CD8-positive, alpha-beta memory T cell (primary cell): ENCODE results near the gene TBC1D10A. TPM values are rescaled to one million over a fixed set of nuclear protein-coding genes. Genes with fewer than 3 reads are reported as not detected.

Experiments used
- CTCF ChIA-PET: fragments of 350-600 bp; sonication (Branson Sonifier 250); formaldehyde crosslinking; loops from one replicate; lab custom pipeline; 2021; ENCODE audit warnings: antibody characterized with exemption; lab: Charles Lee
- POLR2A ChIA-PET: fragments of 350-600 bp; sonication (Branson Sonifier 250); formaldehyde crosslinking; loops from one replicate; lab custom pipeline; 2021; ENCODE audit warnings: antibody characterized with exemption; lab: Charles Lee
- DNase-seq, 5 donors: peaks; one replicate each; pipeline versions ENCODE4 v3.0.0 to v3.0.0-alpha.2; 2020 to 2022; ENCODE audit warnings: mixed read lengths in 1 of 5
- H3K27ac ChIP-seq: one replicate; pipeline ENCODE4 v1.7.0; 2013; ENCODE audit warnings: low read depth, mild to moderate bottlenecking, low read length, moderate library complexity
- H3K27me3 ChIP-seq: 2 replicates; pipeline ENCODE4 v1.7.0; 2013; ENCODE audit warnings: low read length, mild to moderate bottlenecking; ENCODE audit not compliant: insufficient read depth, poor library complexity, severe bottlenecking
- H3K36me3 ChIP-seq: 2 replicates; pipeline ENCODE4 v1.7.0; 2013; ENCODE audit warnings: mild to moderate bottlenecking, low read length, moderate library complexity; ENCODE audit not compliant: insufficient read depth
- H3K4me1 ChIP-seq: 2 replicates; pipeline ENCODE4 v1.7.0; 2013; ENCODE audit warnings: mild to moderate bottlenecking, low read length, moderate library complexity; ENCODE audit not compliant: insufficient read depth
- H3K4me3 ChIP-seq: 2 replicates; pipeline ENCODE4 v1.7.0; 2013; ENCODE audit warnings: mild to moderate bottlenecking, low read length
- H3K9me3 ChIP-seq: 2 replicates; pipeline ENCODE4 v1.7.0; 2013; ENCODE audit warnings: mild to moderate bottlenecking, low read length
- H3K27ac Mint-ChIP-seq, 8 donors: one replicate each; pipeline ENCODE4 v1.8.0; 2020 to 2021; ENCODE audit warnings: mixed read lengths in 8 of 8, mild to moderate bottlenecking in 6 of 8, inconsistent platforms in 3 of 8, moderate library complexity in 3 of 8
- H3K27me3 Mint-ChIP-seq, 2 donors: one replicate each; pipeline ENCODE4 v1.8.0; 2020 to 2021; ENCODE audit warnings: mixed read lengths in 2 of 2, mild to moderate bottlenecking in 1 of 2, moderate library complexity in 1 of 2
- H3K36me3 Mint-ChIP-seq, 3 donors: one replicate each; pipeline ENCODE4 v1.8.0; 2020 to 2021; ENCODE audit warnings: mixed read lengths in 3 of 3, inconsistent platforms in 1 of 3, mild to moderate bottlenecking in 1 of 3
- H3K4me1 Mint-ChIP-seq, 3 donors: one replicate each; pipeline ENCODE4 v1.8.0; 2020 to 2021; ENCODE audit warnings: mixed read lengths in 3 of 3, inconsistent platforms in 1 of 3, mild to moderate bottlenecking in 1 of 3
- H3K4me3 Mint-ChIP-seq, 7 donors: one replicate each; pipeline ENCODE4 v1.8.0; 2020 to 2021; ENCODE audit warnings: mixed read lengths in 7 of 7, mild to moderate bottlenecking in 6 of 7, moderate library complexity in 4 of 7, inconsistent platforms in 2 of 7
- H3K9me3 Mint-ChIP-seq, 5 donors: one replicate each; pipeline ENCODE4 v1.8.0; 2020 to 2022; ENCODE audit warnings: mixed read lengths in 5 of 5, mild to moderate bottlenecking in 3 of 5, moderate library complexity in 2 of 5, inconsistent platforms in 1 of 5
- polyA plus RNA-seq: library from polyadenylated mRNA; unstranded; fragments of 300-500 nt; fragmentation: Illumina TruSeq; gene quantifications from one replicate; pipeline ENCODE4 v1.2.3, GENCODE V29; 2021
- total RNA-seq, 2 experiments: library from RNA; stranded (reverse); gene quantifications; one replicate each; pipeline ENCODE4 v1.2.3, GENCODE V29; 2021

TBC1D10A gene
- total and polyA plus RNA-seq, 3 experiments from 2014 or later = 14.7 to 55.2 (median 17.3) TPM

GRCh38 chr22:30247561-30247960, 79.2 kb downstream of the TBC1D10A start:
- H3K4me3 Mint-ChIP-seq = peak overlapping the region in 2 of 7 donors; percentile 15 to 36
- H3K4me1 ChIP-seq = peaks cover 19% of the 10 kb centered on the region
- no peaks in the 10 kb centered on the region for H3K27me3 ChIP-seq
- no peak overlapping the region for H3K27ac Mint-ChIP-seq
- ChIA-PET POLR2A (no interaction called here), CTCF (interaction anchor here (1.3 kb wide), 1 partner anchor 16 kb away, joined by 5 read pairs; no protein-coding TSS in a partner anchor)
- H3K4me1 Mint-ChIP-seq = peaks cover 19 to 31% (median 21%) of the 10 kb centered on the region in 3 donors
- no peak overlapping the region for H3K4me3 ChIP-seq
- no peaks in the 10 kb centered on the region for H3K36me3 Mint-ChIP-seq
- no peaks in the 10 kb centered on the region for H3K36me3 ChIP-seq
- no peaks in the 10 kb centered on the region for H3K9me3 Mint-ChIP-seq
- H3K9me3 ChIP-seq = no peaks in the 10 kb centered on the region
- no peak overlapping the region for H3K27ac ChIP-seq
- peaks cover 10 to 30% of the 10 kb centered on the region in 2 donors for H3K27me3 Mint-ChIP-seq
- DNase-seq = no peak

- H3K4me3 ChIP-seq = peak overlapping the region; percentile 49
- ChIA-PET POLR2A (no interaction called here), CTCF (interaction anchor here (1.0 kb wide), 1 partner anchor 41 kb away, joined by 3 read pairs; no protein-coding TSS in a partner anchor)
- Mint-ChIP-seq H3K9me3 (no peaks in the 10 kb centered on the region), H3K36me3 (no peaks in the 10 kb centered on the region), H3K27me3 (peaks cover 10 to 30% of the 10 kb centered on the region in 2 donors), H3K27ac (no peak overlapping the region), H3K4me3 (peak overlapping the region; percentile 55 to 84 (median 68)), H3K4me1 (peaks cover 19 to 31% (median 21%) of the 10 kb centered on the region in 3 donors)
- no peak for DNase-seq
- peaks cover 19% of the 10 kb centered on the region for H3K4me1 ChIP-seq
- H3K9me3 ChIP-seq = no peaks in the 10 kb centered on the region
- H3K27me3 ChIP-seq = no peaks in the 10 kb centered on the region
- no peaks in the 10 kb centered on the region for H3K36me3 ChIP-seq
- no peak overlapping the region for H3K27ac ChIP-seq
Observed at GRCh38 chr22:30246814-30247376, 79.8 kb downstream of the TBC1D10A start.

GRCh38 chr22:30245985-30246813, 80.5 kb downstream of the TBC1D10A start, which contains the start of gene LIF:
TSS of gene LIF (minus strand) at chr22:30246759. CDS start at chr22:30246695, 64 bp downstream.
- peaks cover 19 to 31% (median 21%) of the 10 kb centered on the region in 3 donors for H3K4me1 Mint-ChIP-seq
- Histone ChIP-seq H3K36me3 (no peaks in the 10 kb centered on the region), H3K27me3 (no peaks in the 10 kb centered on the region), H3K27ac (no peak within 1 kb of the TSS), H3K4me1 (peaks cover 19% of the 10 kb centered on the region), H3K4me3 (peak within 1 kb of the TSS; percentile 49), H3K9me3 (no peaks in the 10 kb centered on the region)
- H3K36me3 Mint-ChIP-seq = no peaks in the 10 kb centered on the region
- no peaks in the 10 kb centered on the region for H3K9me3 Mint-ChIP-seq
- DNase-seq = peak in 4 of 5 donors; percentile 28 to 52 (median 36)
- peak within 1 kb of the TSS in 4 of 8 donors; percentile 5 to 88 (median 60) for H3K27ac Mint-ChIP-seq
- ChIA-PET POLR2A (no interaction called here), CTCF (interaction anchor here (1.0 kb wide), 1 partner anchor 42 kb away, joined by 3 read pairs; no protein-coding TSS in a partner anchor)
- H3K27me3 Mint-ChIP-seq = peaks cover 10 to 30% of the 10 kb centered on the region in 2 donors
- peak within 1 kb of the TSS; percentile 78 to 92 (median 84) for H3K4me3 Mint-ChIP-seq

- Mint-ChIP-seq H3K27me3 (peaks cover 10 to 30% of the 10 kb centered on the region in 2 donors), H3K36me3 (no peaks in the 10 kb centered on the region), H3K9me3 (no peaks in the 10 kb centered on the region), H3K27ac (peak overlapping the region in 1 of 8 donors; percentile 68), H3K4me3 (peak overlapping the region; percentile 71 to 92 (median 84)), H3K4me1 (peaks cover 19 to 31% (median 21%) of the 10 kb centered on the region in 3 donors)
- H3K4me1 ChIP-seq = peaks cover 19% of the 10 kb centered on the region
- H3K36me3 ChIP-seq = no peaks in the 10 kb centered on the region
- no peaks in the 10 kb centered on the region for H3K9me3 ChIP-seq
- H3K4me3 ChIP-seq = peak overlapping the region; percentile 49
- DNase-seq = no peak
- ChIA-PET POLR2A (no interaction called here), CTCF (interaction anchor here (1.5 kb wide), 1 partner anchor 18 kb away, joined by 3 read pairs; no protein-coding TSS in a partner anchor)
- H3K27ac ChIP-seq = no peak overlapping the region
- H3K27me3 ChIP-seq = no peaks in the 10 kb centered on the region
Observed at GRCh38 chr22:30245181-30245984, 81.4 kb downstream of the TBC1D10A start.

- Histone ChIP-seq H3K4me3 (no peak overlapping the region), H3K4me1 (peaks cover 19% of the 10 kb centered on the region), H3K27ac (no peak overlapping the region), H3K27me3 (no peaks in the 10 kb centered on the region), H3K36me3 (no peaks in the 10 kb centered on the region), H3K9me3 (no peaks in the 10 kb centered on the region)
- Mint-ChIP-seq H3K4me1 (peaks cover 19 to 31% (median 21%) of the 10 kb centered on the region in 3 donors), H3K9me3 (no peaks in the 10 kb centered on the region), H3K4me3 (peak overlapping the region in 6 of 7 donors; percentile 17 to 76 (median 45)), H3K27ac (peak overlapping the region in 1 of 8 donors; percentile 47), H3K36me3 (no peaks in the 10 kb centered on the region), H3K27me3 (peaks cover 7 to 30% of the 10 kb centered on the region in 2 donors)
- DNase-seq = no peak
- CTCF ChIA-PET = interaction anchor here (1.5 kb wide), 1 partner anchor 19 kb away, joined by 3 read pairs; no protein-coding TSS in a partner anchor
- POLR2A ChIA-PET = no interaction called here
Observed at GRCh38 chr22:30244641-30245040, 82.1 kb downstream of the TBC1D10A start.

GRCh38 chr22:30244066-30244465, 82.7 kb downstream of the TBC1D10A start:
- Mint-ChIP-seq H3K27ac (peak overlapping the region in 1 of 8 donors; percentile 52), H3K4me3 (peak overlapping the region in 3 of 7 donors; percentile 17 to 79 (median 46)), H3K36me3 (no peaks in the 10 kb centered on the region), H3K4me1 (peaks cover 19 to 31% (median 21%) of the 10 kb centered on the region in 3 donors), H3K9me3 (no peaks in the 10 kb centered on the region), H3K27me3 (peaks cover 7 to 30% of the 10 kb centered on the region in 2 donors)
- Histone ChIP-seq H3K4me3 (no peak overlapping the region), H3K27ac (no peak overlapping the region), H3K36me3 (no peaks in the 10 kb centered on the region), H3K9me3 (no peaks in the 10 kb centered on the region), H3K4me1 (peaks cover 19% of the 10 kb centered on the region), H3K27me3 (no peaks in the 10 kb centered on the region)
- ChIA-PET CTCF (interaction anchor here (1.5 kb wide), 1 partner anchor 19 kb away, joined by 3 read pairs; no protein-coding TSS in a partner anchor), POLR2A (no interaction called here)
- no peak for DNase-seq

- no peaks in the 10 kb centered on the region for H3K36me3 Mint-ChIP-seq
- H3K27ac ChIP-seq = no peak overlapping the region
- H3K27ac Mint-ChIP-seq = peak overlapping the region in 1 of 8 donors; percentile 51
- peaks cover 19% of the 10 kb centered on the region for H3K4me1 ChIP-seq
- DNase-seq = no peak
- no peak overlapping the region for H3K4me3 ChIP-seq
- POLR2A ChIA-PET = no interaction called here
- no peak overlapping the region for H3K4me3 Mint-ChIP-seq
- peaks cover 7 to 28% of the 10 kb centered on the region in 2 donors for H3K27me3 Mint-ChIP-seq
- H3K4me1 Mint-ChIP-seq = peaks cover 17 to 30% (median 19%) of the 10 kb centered on the region in 3 donors
- H3K36me3 ChIP-seq = no peaks in the 10 kb centered on the region
- H3K9me3 Mint-ChIP-seq = no peaks in the 10 kb centered on the region
- no peaks in the 10 kb centered on the region for H3K9me3 ChIP-seq
- H3K27me3 ChIP-seq = no peaks in the 10 kb centered on the region
- CTCF ChIA-PET = interaction anchor here (1.0 to 1.5 kb wide), 2 partner anchors 20 to 135 kb away, joined by 3 read pairs; no protein-coding TSS in a partner anchor
Observed at GRCh38 chr22:30243661-30244060, 83.1 kb downstream of the TBC1D10A start.
